WTC11 (cell line): ENCODE measurements around the gene ETV6.

Experiments
- CBFB ChIP-seq: sonication (generic); formaldehyde crosslinking; IDR thresholded peaks from 2 replicates; pipeline ENCODE4 v1.8.1; 2022; ENCODE audit warnings: mild to moderate bottlenecking, low read depth, missing genetic modification reagents
- MXD4 ChIP-seq: fragments of 250-450 bp; sonication (Bioruptor Pico); IDR thresholded peaks from 2 replicates; pipeline ENCODE4 v1.8.0; 2021; ENCODE audit warnings: mild to moderate bottlenecking, moderate library complexity, borderline replicate concordance
- ZNF138 ChIP-seq: sonication (generic); formaldehyde crosslinking; conservative IDR thresholded peaks from 2 replicates; pipeline ENCODE4 v1.8.1; 2022; ENCODE audit warnings: mild to moderate bottlenecking, moderate library complexity, missing genetic modification reagents

DNA sequence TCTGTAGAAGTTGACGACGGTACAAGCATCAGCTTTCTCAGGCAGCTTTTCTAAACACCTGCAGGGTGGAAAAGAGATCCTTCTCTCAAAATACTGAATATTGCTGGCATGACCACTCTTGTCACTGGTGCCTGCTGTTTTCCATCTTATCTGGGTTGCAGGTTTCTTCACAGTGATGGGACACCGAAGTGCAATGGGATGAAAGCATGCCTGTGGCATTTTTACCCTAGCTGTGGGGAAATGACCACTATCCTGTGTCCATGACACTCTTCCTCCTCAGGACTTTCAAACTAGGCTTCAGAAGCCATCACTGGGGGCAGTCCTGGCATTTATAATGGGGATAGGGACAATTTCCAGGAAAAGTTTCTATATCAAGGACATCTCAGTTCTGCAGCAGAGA, 98.5 kb downstream of the ETV6 start:
- no peak for TF ChIP-seq CBFB (CRISPR knock-in tag)
- TF ChIP-seq MXD4 (CRISPR knock-in tag), result no peak
- TF ChIP-seq ZNF138, result no peak
